ENCODE data around the gene COG5. TPM values are rescaled to one million over a fixed set of nuclear protein-coding genes. Genes with fewer than 3 reads are reported as not detected.

The COG5 gene
- total and polyA plus RNA-seq, 9 of the 15 experiments (the other 6 are each of a cell fraction or from before 2014, with no cell fraction given) = 15.3 to 75.1 (median 56.4) TPM

- TF ChIP-seq LCOR (CRISPR knock-in tag; IDR thresholded peaks at IDR 0.05) (0 out of 2 replicates have a peak, but pooled peaks have one; percentile 42), ZNF830 (CRISPR knock-in tag; IDR thresholded peaks at IDR 0.05) (no peak), ARID1B (IDR thresholded peaks at IDR 0.05) (peak; percentile 72), SIRT6 (IDR thresholded peaks at IDR 0.05; ENCODE audit: low read depth, low read length) (no peak), POLR2G (IDR thresholded peaks at IDR 0.05; ENCODE audit: low read depth, low read length) (no peak), ELK3 (CRISPR knock-in tag; IDR thresholded peaks at IDR 0.05) (no peak), KLF6 (CRISPR knock-in tag; IDR thresholded peaks at IDR 0.05; ENCODE audit: borderline replicate concordance) (peak; percentile 6; the same call in 1 of the 2 replicates), MAFG (tag; conservative IDR thresholded peaks at IDR 0.05) (peak; percentile 84), CHAMP1 (IDR thresholded peaks at IDR 0.05) (peak; percentile 37; the same call in 1 of the 2 replicates), E2F8 (IDR thresholded peaks at IDR 0.05; ENCODE audit: low read depth, partially characterized antibody) (no peak), PHF20 (IDR thresholded peaks at IDR 0.05; ENCODE audit: partially characterized antibody) (no peak), NR2C1 (IDR thresholded peaks at IDR 0.05) (no peak), NR2C1 (tag; IDR thresholded peaks at IDR 0.05) (peak; percentile 9; the same call in 1 of the 2 replicates), ZBTB2 (IDR thresholded peaks at IDR 0.05) (no peak), CUX1 (CRISPR knock-in tag; IDR thresholded peaks at IDR 0.05) (no peak)
Observed at GRCh38 chr7:107387573-107388219, 176.0 kb downstream of the COG5 start (continued).
